Measurements from ENCODE around the gene NOL3. TPM values are rescaled to one million over a fixed set of nuclear protein-coding genes. Genes with fewer than 3 reads are reported as not detected.

The NOL3 gene
- total and polyA plus RNA-seq, 9 of the 15 experiments (the other 6 are each of a cell fraction or from before 2014, with no cell fraction given), result 0.45 to 14.0 (median 5.4) TPM

- TF ChIP-seq NR2C2 (CRISPR knock-in tag; IDR thresholded peaks at IDR 0.05) (no peak), NR2C2 (tag; IDR thresholded peaks at IDR 0.05) (peak; percentile 23; the same call in 1 of the 2 replicates), ZFP36 (IDR thresholded peaks at IDR 0.05; ENCODE audit: low read depth, low read length, partially characterized antibody) (peak; percentile 95)
Observed at GRCh38 chr16:67183284-67183626, 12.9 kb downstream of the NOL3 start (continued).

DNA sequence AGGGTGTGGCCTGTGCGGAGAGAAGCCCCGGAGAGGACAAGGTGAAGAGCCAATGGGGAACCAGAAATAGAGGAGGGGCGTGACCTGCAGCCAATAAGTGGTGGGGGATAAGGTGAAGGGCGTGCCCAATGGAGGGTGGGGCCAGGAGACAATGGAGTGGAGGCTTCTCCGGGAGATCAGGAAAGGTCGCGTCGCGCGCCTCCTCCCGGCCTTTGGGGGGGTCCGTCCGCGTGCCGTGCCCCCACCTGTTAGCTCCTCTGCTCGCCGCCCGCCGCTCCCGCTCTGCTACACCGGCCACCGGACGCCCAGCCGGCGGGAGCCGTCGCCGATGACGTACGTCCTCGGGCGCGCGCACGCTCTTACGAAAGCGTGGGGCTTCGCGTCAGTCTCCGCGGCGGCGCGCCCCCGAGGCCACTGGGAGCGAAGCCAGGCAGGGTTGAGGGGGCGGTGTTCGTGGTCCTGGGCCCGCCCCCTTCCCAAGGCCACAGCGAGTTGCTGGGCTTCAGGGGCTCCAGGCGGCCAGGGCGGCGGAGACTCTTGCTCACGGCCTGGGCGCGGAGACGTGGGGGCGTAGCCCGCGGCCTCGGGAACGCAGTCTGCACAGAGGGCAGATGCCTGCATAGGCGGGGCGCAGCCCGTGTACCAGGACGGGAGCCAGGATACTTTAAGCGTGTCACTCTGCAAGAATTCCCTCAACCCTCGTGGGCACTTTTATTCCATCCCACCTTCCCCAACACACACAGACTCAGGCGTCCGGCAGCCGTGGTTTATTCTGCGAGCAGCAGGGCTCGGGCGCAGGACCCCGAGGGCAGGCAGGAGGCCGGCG, 13.5 kb downstream of the NOL3 start, which contains the start of gene MATCAP1:
Gene MATCAP1, minus strand, starts transcription at position 337 of the 826 bp plus-strand sequence. CDS start 3,353 bp downstream, outside the sequence.
- in situ Hi-C loops (cut with MboI) (no loop called here), intact Hi-C loops (cut with micrococcal nuclease) (loop anchor here (1.0 to 10.0 kb wide), 3 partner anchors 62 to 229 kb away; no protein-coding TSS in a partner anchor)
- Histone ChIP-seq H3K27ac (ENCODE audit: extremely low read depth, low read depth, low read length) (peak within 1 kb of the TSS; percentile 91), H3K36me3 (ENCODE audit: control insufficient read depth, insufficient read depth, low read length) (no peaks in the 10 kb centered on the region), H3K9ac (ENCODE audit: insufficient read depth in 1 of 2, low read depth in 2 of 2, low read length in 2 of 2) (peak within 1 kb of the TSS; percentile 81 to 97), H4K20me1 (replicated peaks; ENCODE audit: control insufficient read depth, insufficient read depth, low read length) (peaks cover 11% of the 10 kb centered on the region), H3K4me2 (ENCODE audit: insufficient read depth, low read length) (peak within 1 kb of the TSS; percentile 99), H2AFZ (ENCODE audit: low read depth, low read length) (peak within 1 kb of the TSS; percentile 91), H3K79me2 (ENCODE audit: control insufficient read depth, insufficient read depth, low read length) (peaks cover 14% of the 10 kb centered on the region), H3K9me1 (ENCODE audit: control insufficient read depth, insufficient read depth, low read length) (no peaks in the 10 kb centered on the region), H3K4me3 (peak within 1 kb of the TSS; percentile 61), H3K4me1 (replicated peaks in 1 of 2; ENCODE audit: control insufficient read depth in 2 of 2, insufficient read depth in 2 of 2, low read length in 2 of 2) (peaks cover 13 to 50% of the 10 kb centered on the region in 2 experiments), H3K9me3 (replicated peaks; ENCODE audit: control insufficient read depth, insufficient read depth, low read depth, low read length) (no peaks in the 10 kb centered on the region), H3K27me3 (ENCODE audit: control insufficient read depth in 2 of 2, insufficient read depth in 2 of 2, low read length in 2 of 2) (no peaks in the 10 kb centered on the region)
- ATAC-seq (peak; percentile 97), FAIRE-seq (peak; percentile 100), DNase-seq (ENCODE audit: extremely low read depth in 1 of 4, low spot score in 3 of 4) (peak; percentile 98 to 100 (median 98))
- WGBS (ENCODE audit: insufficient coverage, low coverage, missing lambda C conversion rate), result 5% methylated on average over 72 of the region's 77 CpGs
- CTCF ChIA-PET (ENCODE audit: low intra/inter-chr PET ratio), result interaction anchor here (1.2 to 1.4 kb wide), 2 partner anchors 29 to 207 kb away, joined by 3 to 5 read pairs; no protein-coding TSS in a partner anchor
- no TSS peak for BruUV-seq (replicated peaks)
- POLR2A ChIA-PET, result interaction anchor here (1.4 kb wide), 1 partner anchor 19 kb away, joined by 3 read pairs; no protein-coding TSS in a partner anchor
- TF ChIP-seq EGR1 (conservative IDR thresholded peaks at IDR 0.05) (peak; percentile 93), EP400 (IDR thresholded peaks at IDR 0.05) (peak; percentile 65; the same call in 1 of the 2 replicates), RBM25 (IDR thresholded peaks at IDR 0.05; ENCODE audit: low read depth, low read length, severe bottlenecking) (peak; percentile 70), ZFX (CRISPR knock-in tag; IDR thresholded peaks at IDR 0.05) (peak; percentile 35; the same call in 1 of the 2 replicates), L3MBTL2 (IDR thresholded peaks at IDR 0.05) (peak; percentile 75), CBX1 (IDR thresholded peaks at IDR 0.05; ENCODE audit: low read depth) (no peak), PHTF2 (CRISPR knock-in tag; IDR thresholded peaks at IDR 0.05) (no peak), ILK (tag; IDR thresholded peaks at IDR 0.05; ENCODE audit: borderline replicate concordance, low read depth) (no peak)
- TF ChIP-seq, protein P1, sequence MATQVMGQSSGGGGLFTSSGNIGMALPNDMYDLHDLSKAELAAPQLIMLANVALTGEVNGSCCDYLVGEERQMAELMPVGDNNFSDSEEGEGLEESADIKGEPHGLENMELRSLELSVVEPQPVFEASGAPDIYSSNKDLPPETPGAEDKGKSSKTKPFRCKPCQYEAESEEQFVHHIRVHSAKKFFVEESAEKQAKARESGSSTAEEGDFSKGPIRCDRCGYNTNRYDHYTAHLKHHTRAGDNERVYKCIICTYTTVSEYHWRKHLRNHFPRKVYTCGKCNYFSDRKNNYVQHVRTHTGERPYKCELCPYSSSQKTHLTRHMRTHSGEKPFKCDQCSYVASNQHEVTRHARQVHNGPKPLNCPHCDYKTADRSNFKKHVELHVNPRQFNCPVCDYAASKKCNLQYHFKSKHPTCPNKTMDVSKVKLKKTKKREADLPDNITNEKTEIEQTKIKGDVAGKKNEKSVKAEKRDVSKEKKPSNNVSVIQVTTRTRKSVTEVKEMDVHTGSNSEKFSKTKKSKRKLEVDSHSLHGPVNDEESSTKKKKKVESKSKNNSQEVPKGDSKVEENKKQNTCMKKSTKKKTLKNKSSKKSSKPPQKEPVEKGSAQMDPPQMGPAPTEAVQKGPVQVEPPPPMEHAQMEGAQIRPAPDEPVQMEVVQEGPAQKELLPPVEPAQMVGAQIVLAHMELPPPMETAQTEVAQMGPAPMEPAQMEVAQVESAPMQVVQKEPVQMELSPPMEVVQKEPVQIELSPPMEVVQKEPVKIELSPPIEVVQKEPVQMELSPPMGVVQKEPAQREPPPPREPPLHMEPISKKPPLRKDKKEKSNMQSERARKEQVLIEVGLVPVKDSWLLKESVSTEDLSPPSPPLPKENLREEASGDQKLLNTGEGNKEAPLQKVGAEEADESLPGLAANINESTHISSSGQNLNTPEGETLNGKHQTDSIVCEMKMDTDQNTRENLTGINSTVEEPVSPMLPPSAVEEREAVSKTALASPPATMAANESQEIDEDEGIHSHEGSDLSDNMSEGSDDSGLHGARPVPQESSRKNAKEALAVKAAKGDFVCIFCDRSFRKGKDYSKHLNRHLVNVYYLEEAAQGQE (IDR thresholded peaks at IDR 0.05; ENCODE audit: borderline replicate concordance), result peak; percentile 57
- TF ChIP-seq, protein P1 (CRISPR knock-in tag; IDR thresholded peaks at IDR 0.05; ENCODE audit: low read depth), result no peak
